Astrocyte of the cerebellum (primary cell): Measurements from ENCODE around the gene MYRIP.

Experiments
- DNase-seq: peaks from one replicate; pipeline ENCODE4 v3.0.0-alpha.2; 2011; ENCODE audit warnings: low read depth
- H3K4me3 ChIP-seq: 2 replicates; pipeline ENCODE4 v1.5.1; 2011; ENCODE audit warnings: mild to moderate bottlenecking, low read depth, low read length, moderate library complexity
- CTCF ChIP-seq: IDR thresholded peaks from 2 replicates; pipeline ENCODE4 v1.5.1; 2012; ENCODE audit warnings: low read length, low read depth, moderate library complexity, mild to moderate bottlenecking; ENCODE audit errors: missing control alignments
- in situ Hi-C: cut with HindIII; loops from 2 replicates; pipeline ENCODE4 v1.10.0; 2017; ENCODE audit warnings: low sequenced_read_pairs

MYRIP gene

GRCh38 chr3:40143283-40144090 is 334.1 kb downstream of the MYRIP start:
- no peak for TF ChIP-seq CTCF
- no peak overlapping the region for H3K4me3 ChIP-seq
- DNase-seq: no peak
- in situ Hi-C loops: no loop called here

- TF ChIP-seq CTCF: no peak
- DNase-seq: no peak
- in situ Hi-C loops: no loop called here
- H3K4me3 ChIP-seq: no peak overlapping the region
Observed at GRCh38 chr3:40148827-40149226, 339.4 kb downstream of the MYRIP start.

- in situ Hi-C loops: no loop called here
- no peak for TF ChIP-seq CTCF
- no peak overlapping the region for H3K4me3 ChIP-seq
- no peak for DNase-seq
Observed at GRCh38 chr3:40152482-40153133, 343.2 kb downstream of the MYRIP start.

- in situ Hi-C loops: no loop called here
- no peak for TF ChIP-seq CTCF
- no peak for DNase-seq
- no peak overlapping the region for H3K4me3 ChIP-seq
Observed at GRCh38 chr3:40160933-40161332, 351.5 kb downstream of the MYRIP start.

GRCh38 chr3:40162616-40163015 is 353.2 kb downstream of the MYRIP start:
- DNase-seq: no peak
- in situ Hi-C loops: no loop called here
- H3K4me3 ChIP-seq: no peak overlapping the region
- TF ChIP-seq CTCF: no peak

GRCh38 chr3:40166997-40167396 is 357.6 kb downstream of the MYRIP start:
- in situ Hi-C loops: no loop called here
- no peak for TF ChIP-seq CTCF
- H3K4me3 ChIP-seq: no peak overlapping the region
- no peak for DNase-seq
